DND-41 (cell line): ENCODE data around the gene ALPL.

ENCODE experiments used
- CTCF ChIP-seq: IDR thresholded peaks from 2 replicates; pipeline ENCODE4 v1.5.1; 2012; ENCODE audit warnings: borderline replicate concordance, low read length, moderate library complexity, mild to moderate bottlenecking; ENCODE audit not compliant: poor library complexity, severe bottlenecking; ENCODE audit errors: extremely low read depth
- EZH2 ChIP-seq: IDR thresholded peaks from 3 replicates; pipeline ENCODE4 v1.6.1; 2012; ENCODE audit warnings: borderline replicate concordance, low read depth, mild to moderate bottlenecking, moderate library complexity, low read length, inconsistent platforms; ENCODE audit not compliant: severe bottlenecking

- TF ChIP-seq CTCF = no peak
- TF ChIP-seq EZH2 = no peak
These were observed 23.3 kb downstream of the ALPL start for GRCh38 chr1:21532496-21532895.
